ENCODE measurements around the gene RPS21. TPM values are rescaled to one million over a fixed set of nuclear protein-coding genes. Genes with fewer than 3 reads are reported as not detected.
A peak's percentile ranks its signal among the peaks of the same experiment; 100 is the strongest.

RPS21 gene
- total and polyA plus RNA-seq, 2 of the 13 experiments (the other 11 are each of a cell fraction or from before 2014, with no cell fraction given): 2,647 to 11,063 TPM

- TF ChIP-seq STAT6 (CRISPR knock-in tag; IDR thresholded peaks at IDR 0.05; ENCODE audit: borderline replicate concordance) (no peak), ZNF343 (CRISPR knock-in tag; IDR thresholded peaks at IDR 0.05) (no peak), ARHGAP35 (CRISPR knock-in tag; IDR thresholded peaks at IDR 0.05; ENCODE audit: borderline replicate concordance) (no peak), BORCS8-MEF2B (CRISPR knock-in tag; IDR thresholded peaks at IDR 0.05) (no peak), PBX2 (CRISPR knock-in tag; IDR thresholded peaks at IDR 0.05) (no peak), KDM3A (CRISPR knock-in tag; IDR thresholded peaks at IDR 0.05; ENCODE audit: low read depth) (no peak), IRX3 (CRISPR knock-in tag; IDR thresholded peaks at IDR 0.05; ENCODE audit: borderline replicate concordance, low read depth) (no peak)
Observed at GRCh38 chr20:62400541-62400940, 13.6 kb downstream of the RPS21 start (continued).

GRCh38 chr20:62401331-62401779 lies 14.5 kb downstream of the RPS21 start:
- no TSS peak for BruUV-seq (replicated peaks)
- Histone ChIP-seq H3K9me3 (ENCODE audit: low read length) (no peaks in the 10 kb centered on the region), H3K9ac (ENCODE audit: insufficient read depth, low read depth, low read length) (no peak overlapping the region), H2AFZ (ENCODE audit: low read length) (no peak overlapping the region), H3K79me2 (ENCODE audit: insufficient read depth, low read length) (peaks cover 5% of the 10 kb centered on the region), H3K27me3 (ENCODE audit: control insufficient read depth in 1 of 2, insufficient read depth in 2 of 2, low read length in 2 of 2) (no peaks in the 10 kb centered on the region), H3K4me1 (ENCODE audit: insufficient read depth, low read length) (peaks cover 26% of the 10 kb centered on the region), H3K4me2 (ENCODE audit: low read depth, low read length) (no peak overlapping the region), H3K27ac (ENCODE audit: extremely low read length, insufficient read depth, low read length) (no peak overlapping the region), H3K4me3 (replicated peaks in 1 of 3; ENCODE audit: insufficient read depth in 1 of 3, low read depth in 2 of 3, low read length in 3 of 3) (no peak overlapping the region), H4K20me1 (ENCODE audit: insufficient read depth, low read length) (peaks cover 3% of the 10 kb centered on the region; the same call in 1 of the 2 replicates), H3K36me3 (replicated peaks in 1 of 2; ENCODE audit: control insufficient read depth in 1 of 2, insufficient read depth in 2 of 2, low read length in 2 of 2) (peaks cover 2 to 19% of the 10 kb centered on the region in 2 experiments; a peak in 3 of 5 replicates)
- FAIRE-seq: no peak
- in situ Hi-C loops (cut with HindIII; ENCODE audit: extremely low pct_ligation_motif_present, low pct_unique_long_range_greater_than_20kb) (no loop called here), intact Hi-C loops (cut with micrococcal nuclease; ENCODE audit: unreplicated experiment) (no loop called here)
- ATAC-seq: no peak
- no peak for DNase-seq (ENCODE audit: low spot score)
- ChIA-PET POLR2A (interaction anchor here (1.6 to 2.6 kb wide), 2 partner anchors 15 to 31 kb away, joined by 4 to 9 read pairs; partner anchors contain the start of gene RPS21), CTCF (ENCODE audit: low intra/inter-chr PET ratio, low total read pairs) (no interaction called here)
- WGBS (ENCODE audit: low lambda C conversion rate): 91% methylated on average over 21 of the region's 21 CpGs
- TF ChIP-seq SP140L (CRISPR knock-in tag; IDR thresholded peaks at IDR 0.05; ENCODE audit: borderline replicate concordance) (no peak), ZNF687 (CRISPR knock-in tag; IDR thresholded peaks at IDR 0.05) (peak; percentile 14; the same call in 1 of the 2 replicates), AGO2 (optimal IDR thresholded peaks at IDR 0.05; ENCODE audit: low read depth, low read length) (peak; percentile 73), AKAP8 (CRISPR knock-in tag; IDR thresholded peaks at IDR 0.05) (peak; percentile 12; the same call in 1 of the 2 replicates), KLF16 (CRISPR knock-in tag; IDR thresholded peaks at IDR 0.05) (0 out of 4 replicates have a peak, but pooled peaks of 1 of the 2 experiments have one; percentile 36), POLR2A (IDR thresholded peaks at IDR 0.05; ENCODE audit: insufficient read depth in 1 of 2, low read depth in 2 of 2, low read length in 2 of 2) (0 out of 4 replicates have a peak, but pooled peaks of 1 of the 2 experiments have one; percentile 29), KLF9 (CRISPR knock-in tag; IDR thresholded peaks at IDR 0.05; ENCODE audit: low read depth) (no peak), HNRNPL (IDR thresholded peaks at IDR 0.05; ENCODE audit: low read depth, low read length) (0 out of 2 replicates have a peak, but pooled peaks have one; percentile 30), ZNF768 (CRISPR knock-in tag; IDR thresholded peaks at IDR 0.05) (0 out of 2 replicates have a peak, but pooled peaks have one; percentile 10)

Data from HepG2 (cell line).